GM12878 (cell line): ENCODE data around the gene DNTTIP2. TPM values are rescaled to one million over a fixed set of nuclear protein-coding genes. Genes with fewer than 3 reads are reported as not detected.

ENCODE experiments used
- BCLAF1 ChIP-seq: fragments of 450-650 bp; IDR thresholded peaks from 2 replicates; pipeline ENCODE4 v1.6.1; 2017; ENCODE audit warnings: antibody characterized with exemption, mild to moderate bottlenecking, moderate library complexity
- BHLHE40 ChIP-seq, 2 experiments: fragments of 450-650 bp in 1 of 2; IDR thresholded peaks; 2 replicates each; pipeline ENCODE4 v1.6.1; 2011 to 2017; ENCODE audit warnings: low read depth in 2 of 2, borderline replicate concordance in 1 of 2, improper control_type of control experiment in 1 of 2, low read length in 1 of 2, mild to moderate bottlenecking in 1 of 2
- CEBPB ChIP-seq, 2 experiments: fragments of 150-350 bp in 1 of 2; IDR thresholded peaks; 2 replicates each; pipeline ENCODE4 v1.6.1; 2012 to 2014; ENCODE audit warnings: low read depth in 2 of 2, low read length in 2 of 2, borderline replicate concordance in 1 of 2, inconsistent platforms in 1 of 2
- ELK1 ChIP-seq: IDR thresholded peaks from 2 replicates; pipeline ENCODE4 v1.6.1; 2012; ENCODE audit warnings: low read depth, low read length, improper control_type of control experiment
- ESRRA ChIP-seq: IDR thresholded peaks from 2 replicates; pipeline ENCODE4 v1.6.1; 2012; ENCODE audit warnings: mild to moderate bottlenecking, low read length, improper control_type of control experiment
- IRF4 ChIP-seq: IDR thresholded peaks from 2 replicates; pipeline ENCODE4 v1.6.1; 2011; ENCODE audit warnings: low read depth, low read length
- MTA2 ChIP-seq: fragments of 450-650 bp; IDR thresholded peaks from 2 replicates; pipeline ENCODE4 v1.6.1; 2016; ENCODE audit warnings: low read depth, mild to moderate bottlenecking, moderate library complexity
- NR2F1 ChIP-seq: fragments of 450-650 bp; conservative IDR thresholded peaks from 2 replicates; pipeline ENCODE4 v1.6.1; 2017; ENCODE audit warnings: mild to moderate bottlenecking
- RB1 ChIP-seq: fragments of 450-650 bp; formaldehyde crosslinking; IDR thresholded peaks from 2 replicates; pipeline ENCODE4 v1.6.1; 2017; ENCODE audit warnings: mild to moderate bottlenecking, borderline replicate concordance
- SIX5 ChIP-seq: IDR thresholded peaks from 2 replicates; pipeline ENCODE4 v1.6.1; 2011; ENCODE audit warnings: mild to moderate bottlenecking, low read depth, low read length, moderate library complexity; ENCODE audit not compliant: severe bottlenecking
- SMAD5 ChIP-seq: IDR thresholded peaks from 2 replicates; pipeline ENCODE4 v1.6.1; 2016; ENCODE audit warnings: antibody characterized with exemption, low read depth
- SUPT20H ChIP-seq: IDR thresholded peaks from 2 replicates; pipeline ENCODE4 v1.6.1; 2011; ENCODE audit warnings: low read depth, mild to moderate bottlenecking, low read length, moderate library complexity, borderline replicate concordance; ENCODE audit not compliant: control insufficient read depth
- TARDBP ChIP-seq: IDR thresholded peaks from 2 replicates; pipeline ENCODE4 v1.6.1; 2016; ENCODE audit warnings: borderline replicate concordance
- ZNF24 ChIP-seq: fragments of 450-650 bp; IDR thresholded peaks from 2 replicates; pipeline ENCODE4 v1.6.1; 2017; ENCODE audit warnings: antibody characterized with exemption, mild to moderate bottlenecking
- polyA plus RNA-seq, 11 experiments: library from polyadenylated mRNA; depleted of rRNA in 4 of 11; unstranded in 6 of 11; stranded (reverse) in 5 of 11; fragments of >200 nt; fragmentation: Nextera tagmentation in 4 of 11; fragmentation: Illumina TruSeq in 1 of 11; extraction: Ambion mirVana in 4 of 11; extraction: Trizol in 1 of 11; gene quantifications; 1 replicate in 1 of 11; 2 replicates in 10 of 11; pipeline versions ENCODE4 v1.2.1 to v1.2.3, GENCODE V29; 2011 to 2016; ENCODE audit warnings: inconsistent platforms in 2 of 11, missing spikeins in 2 of 11, low read depth in 1 of 11
- total RNA-seq, 4 experiments: library from RNA; depleted of rRNA in 3 of 4; stranded (reverse); fragments of >200 nt in 3 of 4; fragmentation: Illumina TruSeq in 1 of 4; extraction: Trizol in 1 of 4; gene quantifications; 2 replicates each; pipeline versions ENCODE4 v1.2.1 to v1.2.3, GENCODE V29; 2013 to 2021

Gene DNTTIP2
- total and polyA plus RNA-seq, 10 of the 15 experiments (the other 5 are each of a cell fraction or from before 2014, with no cell fraction given), result 34.3 to 99.2 (median 74.9) TPM

GRCh38 chr1:93844262-93845045, 34.6 kb downstream of the DNTTIP2 start (continued):
- TF ChIP-seq SIX5, result no peak
- no peak for TF ChIP-seq ESRRA
- TF ChIP-seq NR2F1, result no peak
- no peak for TF ChIP-seq RB1
- no peak for TF ChIP-seq SUPT20H
- no peak for TF ChIP-seq ZNF24
- no peak for TF ChIP-seq MTA2
- TF ChIP-seq BHLHE40 (IDR thresholded peaks at IDR 0.05; ENCODE audit: borderline replicate concordance in 1 of 2, low read depth in 2 of 2, low read length in 1 of 2), result no peak
- no peak for TF ChIP-seq ELK1
- no peak for TF ChIP-seq TARDBP
- TF ChIP-seq SMAD5, result no peak
- no peak for TF ChIP-seq BCLAF1
- TF ChIP-seq IRF4, result no peak
- no peak for TF ChIP-seq CEBPB (IDR thresholded peaks at IDR 0.05; ENCODE audit: borderline replicate concordance in 1 of 2, low read depth in 2 of 2, low read length in 2 of 2)
